Measurements from ENCODE around the gene MED9.

DNA sequence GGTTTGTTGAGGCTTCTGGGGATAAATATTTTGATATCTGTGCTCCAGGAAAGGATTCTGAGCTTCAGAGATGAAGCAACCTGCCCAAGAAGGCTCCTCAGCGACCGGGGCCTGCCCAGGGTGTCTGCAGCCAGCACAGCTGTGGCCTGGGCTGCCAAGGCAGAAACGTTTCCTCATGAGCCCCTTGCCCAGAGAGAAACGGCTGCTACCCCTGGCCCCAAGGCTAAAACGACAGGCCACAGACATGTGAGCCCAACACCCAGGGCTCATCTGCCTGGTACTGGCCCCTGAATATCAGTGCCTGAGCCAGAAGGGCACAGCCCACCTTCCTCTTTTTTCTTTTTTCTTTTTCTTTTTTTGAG, 64.8 kb downstream of the MED9 start:
- TF ChIP-seq, protein P1, sequence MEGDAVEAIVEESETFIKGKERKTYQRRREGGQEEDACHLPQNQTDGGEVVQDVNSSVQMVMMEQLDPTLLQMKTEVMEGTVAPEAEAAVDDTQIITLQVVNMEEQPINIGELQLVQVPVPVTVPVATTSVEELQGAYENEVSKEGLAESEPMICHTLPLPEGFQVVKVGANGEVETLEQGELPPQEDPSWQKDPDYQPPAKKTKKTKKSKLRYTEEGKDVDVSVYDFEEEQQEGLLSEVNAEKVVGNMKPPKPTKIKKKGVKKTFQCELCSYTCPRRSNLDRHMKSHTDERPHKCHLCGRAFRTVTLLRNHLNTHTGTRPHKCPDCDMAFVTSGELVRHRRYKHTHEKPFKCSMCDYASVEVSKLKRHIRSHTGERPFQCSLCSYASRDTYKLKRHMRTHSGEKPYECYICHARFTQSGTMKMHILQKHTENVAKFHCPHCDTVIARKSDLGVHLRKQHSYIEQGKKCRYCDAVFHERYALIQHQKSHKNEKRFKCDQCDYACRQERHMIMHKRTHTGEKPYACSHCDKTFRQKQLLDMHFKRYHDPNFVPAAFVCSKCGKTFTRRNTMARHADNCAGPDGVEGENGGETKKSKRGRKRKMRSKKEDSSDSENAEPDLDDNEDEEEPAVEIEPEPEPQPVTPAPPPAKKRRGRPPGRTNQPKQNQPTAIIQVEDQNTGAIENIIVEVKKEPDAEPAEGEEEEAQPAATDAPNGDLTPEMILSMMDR (IDR thresholded peaks at IDR 0.05; ENCODE audit: low read length), result no peak
- no peak for TF ChIP-seq EZH2 (optimal IDR thresholded peaks at IDR 0.05; ENCODE audit: low read depth, low read length)
